Myocyte (in vitro differentiated cells): ENCODE measurements around the gene CITED4. TPM values are rescaled to one million over a fixed set of nuclear protein-coding genes. Genes with fewer than 3 reads are reported as not detected.

ENCODE experiments used
- DNase-seq: peaks from one replicate; pipeline ENCODE4 v3.0.0-alpha.2; 2012; ENCODE audit warnings: low read depth
- total RNA-seq: library from RNA; depleted of rRNA; stranded (reverse); fragments of >200 nt; gene quantifications from 2 replicates; pipeline ENCODE4 v1.2.3, GENCODE V29; 2014

The CITED4 gene
- total RNA-seq, 1 donor from 2014 or later: 4.9 TPM

DNA sequence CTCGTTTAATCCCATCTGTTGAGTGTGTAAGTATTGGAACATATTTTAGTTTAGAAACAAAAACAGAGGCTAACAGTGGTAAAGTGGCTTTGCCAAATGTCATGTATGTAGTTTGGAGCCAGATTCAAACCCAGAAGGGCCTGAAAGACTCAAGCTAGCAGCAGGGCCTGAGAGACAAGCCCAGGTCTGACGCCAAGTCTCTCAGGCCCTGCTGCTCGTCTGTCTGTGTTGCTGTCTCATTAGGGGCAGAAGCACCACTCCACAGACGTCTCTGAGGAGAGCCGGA, 8.3 kb downstream of the CITED4 start:
- no peak for DNase-seq

DNA sequence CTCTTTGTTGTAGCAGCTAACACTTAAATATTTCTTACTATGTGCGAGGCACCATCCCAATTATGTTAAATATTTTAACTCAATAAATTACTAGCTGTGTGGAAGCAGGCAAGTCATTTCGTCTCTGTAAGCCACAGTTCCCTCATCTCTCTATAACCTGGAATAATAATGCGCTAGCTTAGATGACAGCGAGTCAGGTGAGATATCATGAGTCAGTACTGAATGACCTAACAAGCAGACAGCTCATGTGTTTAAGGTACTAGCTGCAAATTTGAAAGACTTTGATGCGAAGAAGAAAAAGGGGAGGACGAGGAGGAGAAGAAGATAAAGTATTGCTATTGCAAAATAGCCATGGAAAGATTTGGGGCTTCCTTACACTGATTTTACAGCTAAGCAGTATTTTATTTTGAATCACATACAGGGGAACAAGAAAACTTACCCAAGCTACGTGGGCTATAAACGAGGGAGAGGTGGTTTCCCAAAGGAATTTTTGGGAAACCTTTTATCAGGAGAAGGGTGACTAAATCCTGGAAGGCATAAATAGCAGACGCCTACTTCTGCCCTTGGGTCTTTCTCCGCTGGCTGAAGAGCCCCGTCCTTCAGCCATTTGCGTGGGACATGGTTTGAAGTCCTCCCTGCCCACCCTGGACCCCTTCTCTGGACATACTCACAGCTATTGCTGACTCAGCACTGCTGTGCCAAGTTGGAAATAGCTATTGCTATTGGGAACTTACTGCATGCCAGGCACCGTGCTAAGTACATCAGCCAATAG, 8.9 kb downstream of the CITED4 start:
- no peak for DNase-seq

DNA sequence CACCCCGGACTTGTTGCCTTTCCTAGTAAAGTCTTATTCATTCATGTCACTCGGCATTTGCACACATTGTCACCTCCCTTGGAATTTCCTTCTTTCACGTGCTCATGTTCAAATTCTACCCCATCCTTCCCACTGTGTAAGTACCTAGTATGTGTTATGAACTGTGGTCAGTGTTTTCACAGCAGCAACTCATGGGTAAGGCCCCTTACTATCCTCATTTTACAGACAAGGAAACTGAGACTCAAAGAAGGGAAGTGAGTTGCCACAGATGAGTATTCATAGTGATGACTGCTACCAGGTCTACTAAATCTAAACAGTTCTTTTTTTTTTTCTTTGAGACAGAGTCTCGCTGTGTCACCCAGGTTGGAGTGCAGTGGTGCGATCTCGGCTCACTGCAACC, 10.5 kb downstream of the CITED4 start:
- DNase-seq: no peak

- peak; percentile 72 for DNase-seq
Observed at GRCh38 chr1:40849801-40850592, 12.2 kb downstream of the CITED4 start.

GRCh38 chr1:40848530-40849189, 13.5 kb downstream of the CITED4 start:
- DNase-seq: peak; percentile 74

DNA sequence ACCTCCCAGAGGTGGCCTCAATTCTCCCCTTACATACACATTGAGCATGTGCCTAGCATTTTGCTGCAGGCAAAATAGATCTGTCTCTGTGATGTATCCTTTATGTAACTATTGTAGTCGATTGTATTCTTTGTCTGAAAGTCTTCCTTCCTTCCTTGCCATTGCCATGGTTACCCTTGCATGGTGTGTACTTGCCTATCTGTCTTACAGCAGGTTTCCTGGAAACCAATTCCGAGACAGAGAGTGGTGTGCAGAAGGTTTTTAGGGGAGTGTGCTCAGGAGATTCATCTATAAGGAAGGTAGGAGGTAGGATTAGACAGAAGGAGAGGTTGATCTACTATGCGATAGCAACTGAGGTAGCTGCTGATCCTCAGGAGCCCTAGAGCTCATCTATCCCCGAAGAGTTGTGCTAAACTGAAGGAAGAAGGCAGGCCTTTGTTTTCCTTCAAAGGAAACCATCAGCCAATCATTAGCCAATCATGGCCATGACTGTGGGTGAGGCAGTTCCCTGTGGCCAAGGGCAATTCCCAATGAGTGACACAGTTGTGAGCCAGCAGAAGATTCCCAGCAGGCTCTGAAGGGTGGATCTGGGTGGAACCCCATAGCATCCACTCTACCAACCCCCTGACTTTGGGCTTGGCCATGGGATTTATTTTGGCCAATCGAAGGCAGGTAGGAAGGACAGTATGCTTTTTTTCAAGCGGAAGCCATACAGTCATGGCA, 15.0 kb downstream of the CITED4 start:
- peak; percentile 57 for DNase-seq

- no peak for DNase-seq
Observed at GRCh38 chr1:40845895-40846294, 16.3 kb downstream of the CITED4 start.

- DNase-seq: no peak
Observed at GRCh38 chr1:40844887-40845878, 17.0 kb downstream of the CITED4 start.

DNA sequence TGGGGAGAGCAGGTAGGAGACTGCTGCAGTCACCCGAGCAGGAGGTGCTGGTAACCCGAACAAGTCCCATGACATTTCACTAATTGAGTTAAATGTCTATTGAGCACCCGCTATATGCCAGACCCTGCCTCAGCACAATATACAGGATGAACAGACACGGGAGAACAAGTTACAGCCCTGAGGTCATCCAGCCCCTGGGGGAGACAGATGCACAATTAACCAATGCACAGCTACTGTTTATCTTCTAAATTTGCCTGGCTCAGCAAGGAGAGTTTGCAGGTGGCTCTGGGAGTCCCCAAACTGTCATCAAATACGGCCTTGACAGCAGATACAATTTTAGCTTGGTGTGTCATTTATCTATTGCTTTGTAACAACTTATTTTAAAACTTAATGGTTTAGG, 18.1 kb downstream of the CITED4 start:
- DNase-seq: peak; percentile 43

DNA sequence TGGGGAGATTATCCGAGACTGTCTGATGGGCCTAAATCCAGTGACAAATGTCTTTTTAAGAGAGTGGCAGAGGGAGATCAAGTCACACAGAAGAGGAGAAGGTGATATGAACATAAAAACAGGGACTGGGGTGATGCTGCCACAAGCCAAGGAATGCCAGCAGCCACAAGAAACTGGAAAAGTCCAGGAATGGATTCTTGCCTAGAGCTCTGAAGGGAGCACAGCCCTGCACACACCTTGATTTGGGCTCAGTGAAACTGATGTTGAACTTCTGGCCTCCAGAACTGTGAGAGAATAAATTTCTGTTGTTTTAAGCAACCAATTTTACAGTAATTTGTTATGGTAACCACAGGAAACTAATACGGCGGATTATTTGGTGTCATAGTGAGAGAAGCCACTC, 19.5 kb downstream of the CITED4 start:
- DNase-seq: no peak

DNA sequence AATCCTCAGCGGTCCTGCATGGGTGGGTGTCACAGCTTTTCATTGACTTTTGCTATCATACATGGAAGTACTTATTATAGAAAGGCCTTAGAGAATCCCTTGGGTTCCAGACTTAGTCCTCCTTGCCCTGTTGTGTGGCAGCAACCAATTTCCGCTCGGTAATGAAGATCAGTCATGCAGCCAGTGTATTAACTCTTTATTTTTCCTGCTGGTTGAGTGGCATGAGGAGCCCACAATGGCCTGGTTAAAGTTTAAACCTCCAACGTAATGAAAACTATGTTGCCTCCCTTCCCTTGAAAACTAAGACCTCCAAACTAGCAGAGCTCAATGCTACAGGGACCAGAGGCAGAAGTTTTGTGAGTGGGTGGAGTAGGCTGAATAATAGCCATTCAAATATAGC, 20.0 kb downstream of the CITED4 start:
- DNase-seq: no peak

DNA sequence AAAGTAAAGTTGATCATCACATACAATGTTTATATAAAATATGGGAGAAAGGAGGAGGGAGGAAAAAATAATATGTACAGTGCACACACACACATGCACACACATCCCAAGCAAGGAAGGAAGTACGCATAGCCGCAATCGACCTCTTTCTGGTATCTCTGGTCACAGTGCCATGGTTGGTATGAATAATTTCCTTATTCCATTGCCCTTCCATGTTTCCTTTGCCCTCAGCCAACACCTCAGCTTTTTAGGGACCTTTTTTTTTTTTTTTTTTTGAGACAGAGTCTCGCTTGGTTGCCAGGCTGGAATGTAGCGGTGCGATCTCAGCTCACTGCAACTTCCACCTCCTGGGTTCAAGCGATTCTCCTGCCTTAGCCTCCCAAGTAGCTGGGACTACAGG, 20.6 kb downstream of the CITED4 start:
- no peak for DNase-seq

- DNase-seq: no peak
Observed at GRCh38 chr1:40840526-40841323, 21.4 kb downstream of the CITED4 start.

GRCh38 chr1:40839943-40840335, 22.2 kb downstream of the CITED4 start:
- no peak for DNase-seq

- no peak for DNase-seq
Observed at GRCh38 chr1:40838980-40839942, 22.9 kb downstream of the CITED4 start.

GRCh38 chr1:40838045-40838979, 23.9 kb downstream of the CITED4 start:
- DNase-seq: no peak

DNA sequence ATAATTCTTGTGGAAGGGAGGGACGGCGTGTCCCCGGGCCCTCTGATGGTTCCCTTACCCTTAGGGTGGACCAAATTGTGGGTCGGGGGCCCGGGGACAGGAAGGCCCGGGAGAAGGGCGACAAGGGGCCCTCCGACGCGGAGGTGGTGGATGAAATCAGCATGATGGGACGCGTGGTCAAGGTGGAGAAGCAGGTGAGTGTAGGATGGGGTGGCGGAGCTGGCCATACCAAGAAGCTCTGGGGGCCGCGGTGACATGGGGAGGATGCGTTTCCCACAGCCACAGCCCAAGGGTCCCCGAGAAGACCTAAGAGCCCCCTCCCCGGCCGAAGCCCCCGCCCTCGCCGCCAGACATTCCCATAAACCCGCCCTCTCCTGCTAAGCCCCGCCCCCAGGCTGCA, 24.6 kb downstream of the CITED4 start:
- DNase-seq: no peak
